GM23248 (cell line): ENCODE measurements around the gene NRCAM. TPM values are rescaled to one million over a fixed set of nuclear protein-coding genes. Genes with fewer than 3 reads are reported as not detected.

ENCODE experiments used
- DNase-seq: peaks from one replicate; pipeline ENCODE4 v3.0.0-alpha.2; 2015
- H2AFZ ChIP-seq: fragments of 200-600 bp; sonication (generic); 2 replicates; pipeline ENCODE4 v1.6.1; 2016; ENCODE audit warnings: antibody characterized with exemption
- H3F3A ChIP-seq: fragments of 200-600 bp; sonication (generic); 2 replicates; pipeline ENCODE4 v1.6.1; 2016; ENCODE audit warnings: mild to moderate bottlenecking, antibody characterized with exemption, mixed run types; ENCODE audit not compliant: insufficient read depth
- H3K27ac ChIP-seq: fragments of 200-600 bp; sonication (generic); 2 replicates; pipeline ENCODE4 v1.5.1; 2016; ENCODE audit warnings: mild to moderate bottlenecking
- H3K27me3 ChIP-seq: fragments of 200-600 bp; sonication (generic); replicated peaks from 2 replicates; pipeline ENCODE4 v1.6.1; 2016; ENCODE audit warnings: mild to moderate bottlenecking; ENCODE audit not compliant: insufficient read depth
- H3K36me3 ChIP-seq: fragments of 200-600 bp; sonication (generic); 2 replicates; pipeline ENCODE4 v1.6.1; 2016; ENCODE audit warnings: low read depth, mild to moderate bottlenecking
- H3K4me1 ChIP-seq: fragments of 200-600 bp; sonication (generic); 2 replicates; pipeline ENCODE4 v1.6.1; 2016; ENCODE audit warnings: mild to moderate bottlenecking; ENCODE audit not compliant: insufficient read depth
- H3K4me2 ChIP-seq: fragments of 200-600 bp; sonication (generic); one replicate; pipeline ENCODE4 v1.6.1; 2016; ENCODE audit warnings: mild to moderate bottlenecking; ENCODE audit not compliant: unreplicated experiment
- H3K4me3 ChIP-seq: fragments of 200-600 bp; sonication (generic); 2 replicates; pipeline ENCODE4 v1.5.1; 2016; ENCODE audit warnings: mild to moderate bottlenecking
- H3K79me2 ChIP-seq: fragments of 200-600 bp; sonication (generic); 2 replicates; pipeline ENCODE4 v1.6.1; 2016; ENCODE audit warnings: mild to moderate bottlenecking; ENCODE audit not compliant: insufficient read depth
- H3K9ac ChIP-seq: fragments of 200-600 bp; sonication (generic); 2 replicates; pipeline ENCODE4 v1.6.1; 2016; ENCODE audit warnings: mild to moderate bottlenecking
- H3K9me2 ChIP-seq: fragments of 200-600 bp; sonication (generic); 2 replicates; pipeline ENCODE4 v1.6.1; 2016; ENCODE audit warnings: mixed run types, mild to moderate bottlenecking, moderate library complexity; ENCODE audit not compliant: insufficient read depth
- H3K9me3 ChIP-seq: fragments of 200-600 bp; sonication (generic); one replicate; pipeline ENCODE4 v1.6.1; 2017; ENCODE audit warnings: low read depth
- H4K20me1 ChIP-seq: fragments of 200-600 bp; sonication (generic); 2 replicates; pipeline ENCODE4 v1.6.0; 2016; ENCODE audit not compliant: insufficient read depth
- EZH2 ChIP-seq: fragments of 200-600 bp; sonication (generic); IDR thresholded peaks from 2 replicates; pipeline ENCODE4 v1.6.1; 2018; ENCODE audit warnings: antibody characterized with exemption, mild to moderate bottlenecking; ENCODE audit not compliant: insufficient read depth, poor library complexity, severe bottlenecking
- EZH2phosphoT487 ChIP-seq: fragments of 200-600 bp; sonication (generic); IDR thresholded peaks from 2 replicates; pipeline ENCODE4 v1.6.1; 2018; ENCODE audit warnings: antibody characterized with exemption, moderate library complexity, mild to moderate bottlenecking, low read depth; ENCODE audit not compliant: insufficient read depth
- WGBS, 2 experiments: methylation state at CpG; one replicate each; pipeline ENCODE4 v1.1.6; 2015 to 2017; ENCODE audit warnings: low lambda C conversion rate in 2 of 2, low coverage in 1 of 2; ENCODE audit errors: missing lambda C conversion rate in 2 of 2; 5-methylcytosine and 5-hydroxymethylcytosine counted together
- in situ Hi-C: fragments of 300-500 bp; cut with MboI; formaldehyde crosslinking; loops from 2 replicates; pipeline ENCODE4 v1.15.0; 2020
- polyA plus RNA-seq: library from polyadenylated mRNA; unstranded; fragments of >200 nt; fragmentation: Nextera tagmentation; extraction: Ambion mirVana; gene quantifications from 2 replicates; pipeline ENCODE4 v1.2.1, GENCODE V29; 2016
- total RNA-seq: library from RNA; depleted of rRNA; stranded (reverse); fragments of >200 nt; shearing (Covaris generic); gene quantifications from 2 replicates; pipeline ENCODE4 v1.2.3, GENCODE V29; 2014

The NRCAM gene
- total and polyA plus RNA-seq, 2 experiments from 2014 or later = 5.1 to 7.0 TPM

DNA sequence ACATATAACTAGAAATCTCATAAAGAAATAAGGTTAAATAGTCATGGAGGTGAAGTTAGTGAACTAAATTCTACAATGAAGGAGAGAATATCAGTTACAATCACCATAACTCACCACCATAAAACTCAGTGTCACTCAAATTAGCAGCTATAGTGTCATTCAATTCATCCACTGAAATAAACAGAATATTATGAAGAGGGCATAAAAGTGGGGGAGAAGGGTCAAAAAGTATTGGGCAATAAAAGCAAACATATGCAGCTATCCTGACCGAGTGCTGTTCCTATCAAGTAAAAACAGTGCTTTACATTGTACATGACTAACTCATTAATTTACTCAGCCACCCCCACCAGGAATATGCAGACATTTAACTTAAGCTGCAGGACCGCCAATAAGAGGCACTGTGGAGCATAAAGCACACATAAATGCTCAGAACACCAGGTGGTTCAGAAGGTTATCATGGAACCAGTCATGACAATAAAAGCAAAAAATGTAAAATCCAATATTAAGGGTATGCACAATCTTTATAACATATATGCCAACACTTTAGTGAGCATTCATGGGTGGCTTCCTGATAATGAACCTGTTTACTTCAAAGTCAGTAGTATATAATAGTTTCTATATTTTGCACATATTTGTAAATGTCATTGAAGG lies 230.6 kb downstream of the NRCAM start:
- Histone ChIP-seq H3F3A (no peaks in the 10 kb centered on the region), H4K20me1 (no peaks in the 10 kb centered on the region), H3K27me3 (no peaks in the 10 kb centered on the region), H3K4me1 (peaks cover 18% of the 10 kb centered on the region), H3K9ac (no peak overlapping the region), H3K79me2 (no peaks in the 10 kb centered on the region), H3K27ac (no peak overlapping the region), H3K4me3 (no peak overlapping the region), H3K9me2 (no peaks in the 10 kb centered on the region; the same call in 1 of the 2 replicates), H3K4me2 (no peak overlapping the region), H3K36me3 (no peaks in the 10 kb centered on the region), H3K9me3 (no peaks in the 10 kb centered on the region), H2AFZ (no peak overlapping the region)
- no peak for TF ChIP-seq EZH2
- DNase-seq = no peak
- in situ Hi-C loops = no loop called here
- WGBS, 2 experiments = 83 to 84% methylated on average over 2 of the region's 2 CpGs

DNA sequence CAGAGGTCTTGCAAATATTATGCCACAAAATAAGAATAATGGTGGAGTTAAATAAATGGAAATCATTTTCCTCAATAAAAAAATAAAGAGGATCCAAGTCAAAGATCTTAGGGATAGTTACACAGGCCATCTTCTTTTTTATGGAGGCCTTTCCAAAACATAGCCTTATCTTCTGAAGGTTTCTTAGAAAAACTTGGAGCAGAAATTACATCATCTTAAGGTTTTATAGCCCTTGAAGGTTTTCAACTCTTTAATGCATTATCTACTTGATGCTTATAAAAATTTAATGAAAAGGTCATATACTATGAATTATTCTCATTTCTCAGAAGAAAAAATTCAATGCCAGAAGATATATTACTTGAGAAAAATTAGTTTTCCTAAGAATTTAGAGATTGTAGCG lies 231.8 kb downstream of the NRCAM start:
- Histone ChIP-seq H3K79me2 (no peaks in the 10 kb centered on the region), H2AFZ (no peak overlapping the region), H3K4me1 (peaks cover 17% of the 10 kb centered on the region), H3K27ac (no peak overlapping the region), H3K36me3 (no peaks in the 10 kb centered on the region), H3K9me2 (no peaks in the 10 kb centered on the region; the same call in 1 of the 2 replicates), H3K4me3 (no peak overlapping the region), H4K20me1 (no peaks in the 10 kb centered on the region), H3K4me2 (no peak overlapping the region), H3K27me3 (no peaks in the 10 kb centered on the region), H3K9ac (no peak overlapping the region), H3F3A (no peaks in the 10 kb centered on the region), H3K9me3 (no peaks in the 10 kb centered on the region)
- in situ Hi-C loops = no loop called here
- TF ChIP-seq EZH2phosphoT487 (no peak), EZH2 (no peak)
- WGBS, 2 experiments = 49 to 88% methylated on average over 1 of the region's 1 CpG
- no peak for DNase-seq

DNA sequence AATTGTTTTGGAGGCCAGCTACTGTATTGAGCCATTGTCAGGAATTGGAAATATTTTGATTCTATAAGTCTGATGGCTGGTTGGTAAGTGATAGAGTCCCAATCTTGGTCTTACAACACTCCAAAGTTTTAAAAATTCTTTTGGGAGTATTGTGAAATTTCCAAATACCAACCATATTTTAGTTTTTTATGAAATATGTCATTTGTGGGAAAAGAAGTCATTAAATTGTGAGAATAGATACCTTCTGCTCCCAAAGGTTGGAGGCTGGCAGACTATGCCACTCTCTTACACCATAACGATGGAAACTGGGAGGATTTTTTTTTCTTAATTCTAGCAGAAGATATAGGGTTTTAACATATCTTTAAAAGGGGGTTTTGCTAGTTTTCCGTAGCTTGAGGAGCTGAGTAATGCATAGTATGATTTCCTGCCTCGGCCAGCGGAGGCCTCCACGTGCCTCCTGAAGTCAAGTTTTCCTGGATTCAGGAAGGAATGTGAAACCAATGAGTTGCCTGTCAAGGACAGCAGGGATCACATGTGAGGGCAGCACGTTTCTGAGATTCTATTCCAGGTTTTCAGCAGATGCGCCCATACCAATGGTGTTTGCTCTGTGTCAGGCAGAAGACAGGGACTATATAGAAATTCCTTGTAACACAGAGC lies 233.9 kb downstream of the NRCAM start:
- H3K4me2 ChIP-seq = no peak overlapping the region
- H3K4me3 ChIP-seq = no peak overlapping the region
- WGBS, 2 experiments = 46 to 50% methylated on average over 7 of the region's 7 CpGs
- TF ChIP-seq EZH2phosphoT487 = no peak
- TF ChIP-seq EZH2 = no peak
- no peak overlapping the region for H3K27ac ChIP-seq
- H3K9ac ChIP-seq = no peak overlapping the region
- no peaks in the 10 kb centered on the region for H3K27me3 ChIP-seq
- peak overlapping the region; percentile 44 for H2AFZ ChIP-seq
- H3F3A ChIP-seq = no peaks in the 10 kb centered on the region
- no peaks in the 10 kb centered on the region for H3K9me3 ChIP-seq
- H3K9me2 ChIP-seq = no peaks in the 10 kb centered on the region; the same call in 1 of the 2 replicates
- H3K4me1 ChIP-seq = peaks cover 17% of the 10 kb centered on the region
- no peaks in the 10 kb centered on the region for H4K20me1 ChIP-seq
- in situ Hi-C loops = no loop called here
- H3K36me3 ChIP-seq = no peaks in the 10 kb centered on the region
- no peaks in the 10 kb centered on the region for H3K79me2 ChIP-seq
- peak; percentile 34 for DNase-seq

DNA sequence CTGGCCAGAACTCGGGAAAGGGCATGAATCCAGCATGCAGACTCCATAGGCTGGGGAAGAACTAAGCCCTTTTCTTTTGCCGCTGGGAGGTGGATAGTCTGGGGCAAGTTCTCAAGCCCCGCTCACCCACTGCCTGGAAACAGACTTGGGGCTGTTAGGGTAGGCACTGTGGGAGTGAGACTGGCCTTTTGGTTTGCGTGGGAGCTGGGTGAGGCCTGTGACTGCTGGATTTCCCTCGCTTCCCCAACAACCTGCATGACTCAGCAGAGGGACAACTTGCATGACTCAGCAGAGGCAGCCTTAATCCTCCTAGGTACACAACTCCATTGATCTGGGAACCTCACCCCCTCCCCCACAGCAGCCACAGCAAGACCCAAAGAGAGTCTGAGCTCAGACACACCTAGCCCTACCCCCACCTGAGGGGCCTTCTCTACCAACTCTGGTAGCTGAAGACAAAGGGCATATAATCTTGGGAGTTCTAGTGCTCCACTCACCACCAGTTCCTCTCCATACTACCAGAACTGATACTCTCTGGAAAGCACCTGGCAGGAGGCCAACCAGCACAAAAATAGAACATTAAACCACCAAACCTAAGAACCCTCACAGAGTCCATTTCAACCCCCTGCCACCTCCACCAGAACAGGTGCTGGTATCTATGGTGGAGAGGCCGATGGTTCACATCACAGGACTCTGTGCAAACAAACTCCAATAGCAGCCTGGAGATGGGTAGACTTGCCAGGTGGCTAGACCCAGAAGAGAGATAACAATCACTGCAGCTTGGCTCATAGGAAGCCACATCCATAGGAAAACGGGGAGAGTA lies 244.6 kb downstream of the NRCAM start:
- no peak overlapping the region for H3K4me3 ChIP-seq
- no peaks in the 10 kb centered on the region for H3K36me3 ChIP-seq
- H3K79me2 ChIP-seq = no peaks in the 10 kb centered on the region
- no peaks in the 10 kb centered on the region for H3F3A ChIP-seq
- WGBS, 2 experiments = 73 to 76% methylated on average over 7 of the region's 7 CpGs
- H4K20me1 ChIP-seq = no peaks in the 10 kb centered on the region
- no peaks in the 10 kb centered on the region for H3K27me3 ChIP-seq
- H3K9ac ChIP-seq = no peak overlapping the region
- peak; percentile 53 for DNase-seq
- peaks cover 8% of the 10 kb centered on the region for H3K4me1 ChIP-seq
- no peak for TF ChIP-seq EZH2
- TF ChIP-seq EZH2phosphoT487 = no peak
- no peak overlapping the region for H2AFZ ChIP-seq
- in situ Hi-C loops = no loop called here
- no peaks in the 10 kb centered on the region for H3K9me3 ChIP-seq
- no peak overlapping the region for H3K4me2 ChIP-seq
- no peak overlapping the region for H3K27ac ChIP-seq
- H3K9me2 ChIP-seq = no peaks in the 10 kb centered on the region
